GM04504 (cell line): ENCODE results near the gene MMAB.

Experiments used
- DNase-seq: peaks from one replicate; pipeline ENCODE4 v3.0.0-alpha.2; 2012; ENCODE audit warnings: low read depth

MMAB gene

GRCh38 chr12:109573029-109573913, at the start of gene MMAB, which contains the start of gene MVK:
Gene MMAB (minus strand): TSS chr12:109573504. CDS start chr12:109573480, 24 bp downstream.
Gene MVK (plus strand): TSS chr12:109573794. CDS start chr12:109574823, 1,029 bp downstream.
- peak; percentile 98 for DNase-seq

DNA sequence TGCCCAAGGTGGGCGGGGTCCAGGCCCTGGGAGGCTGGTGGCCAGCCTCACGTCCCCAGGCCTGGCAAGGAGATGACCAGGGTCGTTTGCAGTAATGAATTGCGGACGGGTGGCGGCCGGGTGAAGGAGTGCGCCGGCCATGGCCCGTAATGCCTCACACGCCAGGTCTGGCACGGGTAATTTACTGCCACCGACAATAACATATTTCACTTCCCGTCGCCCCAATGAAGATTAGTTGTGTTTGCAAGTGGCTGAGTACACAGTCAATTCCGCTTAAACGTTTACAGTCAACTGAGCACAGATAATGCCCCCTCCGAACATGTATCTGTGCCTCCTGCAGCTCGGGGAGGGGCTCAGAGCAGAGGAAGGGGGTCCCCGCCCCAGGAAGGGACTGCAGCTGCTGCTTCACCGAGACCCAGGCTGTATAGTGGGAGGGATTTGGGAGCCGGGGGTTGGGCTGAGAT, 48.6 kb upstream of the MMAB start:
- no peak for DNase-seq

- DNase-seq, result peak; percentile 70
Measured at GRCh38 chr12:109621211-109621694, 47.9 kb upstream of the MMAB start.

- no peak for DNase-seq
Measured at GRCh38 chr12:109619002-109619604, 45.8 kb upstream of the MMAB start.

- no peak for DNase-seq
Measured at GRCh38 chr12:109618082-109618481, 44.8 kb upstream of the MMAB start.

- no peak for DNase-seq
Measured at GRCh38 chr12:109617491-109617890, 44.2 kb upstream of the MMAB start.

DNA sequence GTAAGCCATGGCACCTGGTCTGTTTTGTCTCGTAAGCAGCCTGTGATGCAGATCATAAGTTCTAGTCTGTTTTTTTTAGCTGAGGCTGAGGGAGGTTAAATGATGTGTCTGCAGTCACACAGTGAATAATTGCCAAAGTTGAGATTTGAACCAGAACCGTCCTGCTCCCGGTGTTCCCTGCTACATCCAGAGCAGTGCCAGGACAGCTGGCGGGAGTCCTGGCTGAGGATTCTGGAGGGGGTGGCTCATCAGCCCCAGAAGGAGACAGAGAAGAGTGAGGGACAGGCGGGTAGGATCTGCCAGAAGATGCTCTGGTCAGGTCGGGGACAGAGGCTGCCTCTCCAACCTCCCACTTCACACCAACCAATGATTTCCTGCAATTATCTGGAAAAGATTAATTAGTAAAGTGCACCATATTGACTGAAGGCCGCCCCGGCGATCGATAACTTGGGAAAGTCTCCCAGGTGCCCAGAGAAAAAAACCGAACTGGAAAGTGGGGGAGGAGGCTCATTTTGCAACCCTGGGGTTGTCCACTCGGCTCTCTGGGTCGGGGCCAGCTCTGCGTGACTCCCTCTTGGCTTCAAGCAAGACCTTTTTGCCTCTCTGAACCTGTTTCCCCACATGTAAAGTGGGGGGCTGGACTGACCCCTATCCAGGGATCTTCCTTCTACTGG, 42.4 kb upstream of the MMAB start:
- DNase-seq, result no peak

- no peak for DNase-seq
Measured at GRCh38 chr12:109613649-109614455, 40.5 kb upstream of the MMAB start.

DNA sequence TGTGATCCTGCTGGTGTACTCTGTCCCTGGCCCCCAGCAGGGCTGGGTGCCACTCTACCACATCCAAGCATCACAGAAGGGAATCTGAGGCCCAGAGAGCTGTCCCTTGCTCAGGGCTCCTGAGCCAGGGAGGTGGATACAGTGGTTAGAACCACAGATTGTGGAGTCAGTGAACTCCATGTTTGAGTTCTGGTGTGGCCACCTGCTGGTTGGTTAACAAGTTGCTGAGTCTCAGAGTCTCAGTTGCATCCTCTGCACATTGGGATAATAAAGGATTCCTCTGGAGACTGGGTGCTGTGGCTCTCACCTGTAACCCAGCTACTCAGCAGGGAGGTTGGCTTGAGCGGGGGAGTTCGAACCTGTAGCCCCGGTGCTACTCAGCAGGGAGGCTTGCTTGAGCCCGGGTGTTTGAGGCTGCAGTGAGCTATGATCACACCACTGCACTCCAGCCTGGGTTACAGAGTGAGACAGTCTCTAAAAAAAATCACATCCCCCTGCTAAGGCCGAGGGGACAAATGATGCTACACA, 39.7 kb upstream of the MMAB start:
- DNase-seq, result no peak

DNA sequence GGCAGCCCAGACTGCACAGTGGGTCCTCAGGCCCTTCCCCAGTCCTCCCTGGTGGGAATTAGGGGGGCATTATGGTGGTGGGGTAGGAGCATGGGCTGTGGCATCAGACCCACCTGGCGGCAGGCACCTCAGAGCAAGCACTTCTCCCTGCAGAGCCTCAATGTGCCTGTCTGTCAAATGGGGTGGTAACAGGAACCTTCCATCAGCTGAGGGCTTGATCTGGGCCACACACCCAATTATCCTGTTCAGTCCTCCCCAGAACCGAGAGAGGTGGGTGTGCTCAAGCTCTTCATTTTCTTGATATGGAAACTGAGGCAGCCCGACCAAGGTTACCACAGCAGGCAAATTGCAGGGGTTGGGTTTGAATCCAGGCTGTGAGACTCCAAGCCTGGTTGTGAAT, 38.7 kb upstream of the MMAB start:
- no peak for DNase-seq

DNA sequence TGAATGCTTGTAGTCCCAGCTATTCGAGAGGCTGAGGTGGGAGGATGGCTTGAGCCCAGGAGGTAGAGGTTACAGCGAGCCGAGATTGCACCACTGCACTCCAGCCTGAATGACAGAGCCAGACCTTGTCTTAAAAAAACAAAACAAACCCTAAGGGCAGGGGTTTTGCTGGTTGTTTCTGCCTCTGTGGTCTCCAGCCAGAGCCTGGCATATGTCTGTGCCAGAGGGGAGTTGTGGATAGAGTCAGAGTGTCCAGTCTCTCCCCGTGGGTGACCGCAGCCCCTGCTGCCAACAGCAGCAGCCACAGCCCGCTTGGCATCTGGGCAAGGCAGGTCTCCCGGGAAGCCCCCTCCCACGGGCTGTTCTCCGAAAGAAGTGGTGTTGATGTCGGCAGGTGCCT, 37.9 kb upstream of the MMAB start:
- DNase-seq, result no peak

DNA sequence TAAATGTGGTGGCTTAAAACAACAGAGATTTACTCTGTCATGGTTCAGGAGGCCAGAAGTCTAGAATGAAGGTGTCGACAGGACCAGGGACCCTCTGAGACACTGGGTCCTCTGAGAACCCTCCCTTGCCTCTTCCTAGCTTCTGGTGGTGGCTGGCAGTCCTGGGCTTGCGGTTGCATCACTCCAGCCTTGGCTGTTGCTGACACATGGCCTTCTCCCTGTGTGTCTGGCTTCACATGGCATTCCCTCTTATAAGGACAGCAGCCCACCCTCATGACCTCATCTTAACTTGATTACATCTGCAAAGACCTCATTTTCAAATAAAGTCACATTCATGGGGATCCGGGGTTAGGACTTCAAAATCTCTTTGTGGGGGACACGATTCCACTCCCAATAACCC, 37.2 kb upstream of the MMAB start:
- DNase-seq, result no peak

DNA sequence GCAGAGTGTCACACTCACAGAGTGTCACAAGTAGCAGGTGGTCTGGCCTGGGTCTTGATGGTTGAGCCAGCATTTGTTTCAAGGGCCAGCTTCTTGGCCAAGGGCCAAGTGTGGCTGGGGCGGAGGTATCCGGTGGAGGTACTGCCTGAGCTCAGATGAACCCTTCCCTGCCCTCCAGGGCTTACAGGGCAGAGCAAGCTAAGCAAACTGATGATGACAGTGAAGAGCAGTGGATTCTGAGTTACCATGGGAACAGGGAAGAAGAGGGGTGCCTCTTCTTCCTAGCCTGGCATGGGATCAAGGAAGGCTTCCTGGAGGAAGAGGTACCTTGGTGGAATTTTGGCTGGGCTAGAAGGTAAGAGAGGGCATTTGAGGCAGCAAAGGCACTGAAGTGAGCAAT, 36.0 kb upstream of the MMAB start:
- no peak for DNase-seq

GRCh38 chr12:109608793-109609192, 35.5 kb upstream of the MMAB start:
- no peak for DNase-seq

DNA sequence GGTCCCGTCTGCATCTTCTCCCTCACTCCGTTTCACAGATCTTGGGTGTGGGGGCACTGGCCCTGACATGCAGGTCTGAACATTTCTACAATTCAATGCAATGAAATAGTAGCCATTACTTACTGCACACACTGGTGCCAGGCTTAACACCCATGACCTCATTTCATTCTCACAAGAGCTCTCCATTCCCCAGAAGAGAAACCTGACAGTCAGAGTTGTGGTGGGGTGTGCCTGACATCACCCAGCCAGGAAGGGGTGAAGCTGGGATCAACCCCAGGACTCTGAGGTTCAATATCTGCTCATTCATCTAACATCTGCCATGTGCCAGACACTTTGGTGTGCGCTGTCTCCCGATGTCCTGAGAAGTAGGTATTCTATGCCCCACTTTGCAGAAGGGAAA, 35.0 kb upstream of the MMAB start:
- DNase-seq, result no peak

DNA sequence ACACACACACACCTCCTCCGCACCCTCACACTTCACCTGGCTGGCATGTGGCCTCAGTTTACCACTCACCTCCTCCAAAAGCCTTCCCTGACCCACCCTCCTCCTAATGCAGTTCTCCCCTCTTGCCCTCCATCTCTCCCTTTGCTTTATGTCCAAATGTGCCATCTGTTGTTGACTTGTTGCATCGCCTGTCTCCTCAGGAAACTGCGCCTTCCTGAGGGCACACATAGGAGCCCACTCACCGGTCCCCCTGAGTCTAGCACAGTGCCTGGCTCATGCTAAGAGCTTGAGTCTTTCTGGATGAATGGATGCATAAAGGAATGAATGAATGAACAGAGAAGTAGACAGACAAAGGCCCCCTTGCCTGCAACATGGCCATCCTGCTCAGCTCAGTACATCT, 34.3 kb upstream of the MMAB start:
- no peak for DNase-seq

DNA sequence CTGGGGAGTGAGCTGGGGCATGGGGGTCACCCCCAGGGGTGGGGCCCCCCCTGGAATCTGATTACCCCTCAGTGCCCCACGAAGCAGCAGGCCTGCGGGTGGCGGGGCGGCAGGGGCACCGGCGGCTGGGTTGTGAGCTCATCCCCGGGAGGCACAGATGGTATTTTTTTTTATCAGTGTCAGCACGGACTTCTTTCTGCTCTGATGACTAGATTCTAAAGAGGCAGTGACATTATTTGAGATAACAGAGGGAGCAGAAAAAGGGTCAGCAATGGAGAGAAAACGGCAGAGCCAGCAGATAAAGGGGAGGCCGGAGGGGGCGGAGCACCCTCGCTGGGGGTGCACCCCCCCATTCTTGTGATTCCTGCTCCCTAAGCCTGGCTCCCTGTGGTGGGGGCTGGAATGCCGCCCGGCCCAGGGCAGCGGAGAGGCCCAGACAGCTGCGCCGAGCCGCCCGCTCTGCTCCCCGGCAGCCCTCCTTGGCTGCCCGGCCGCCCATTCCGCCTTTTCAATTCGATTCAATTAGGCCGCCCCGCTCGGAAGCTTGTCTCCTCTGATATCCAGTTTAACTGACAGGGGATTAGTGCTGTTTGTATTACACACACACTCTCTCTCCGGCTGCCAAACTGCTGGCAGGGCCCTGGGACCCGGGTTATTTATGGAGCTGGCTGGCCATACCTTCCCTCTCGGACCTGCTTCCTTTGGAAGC, 33.2 kb upstream of the MMAB start:
- no peak for DNase-seq

GRCh38 chr12:109605599-109606228, 32.4 kb upstream of the MMAB start:
- no peak for DNase-seq

- DNase-seq, result no peak
Measured at GRCh38 chr12:109605016-109605415, 31.7 kb upstream of the MMAB start.

GRCh38 chr12:109604132-109604585, 30.9 kb upstream of the MMAB start:
- DNase-seq, result no peak
